T47D (cell line): ENCODE data around the gene PLSCR3.

Experiments used
- DNase-seq, 2 experiments: peaks; one replicate each; pipeline versions ENCODE4 v3.0.0 to v3.0.0-alpha.2; 2011 to 2012; ENCODE audit warnings: low read depth in 1 of 2, low spot score in 1 of 2
- JUND ChIP-seq: IDR thresholded peaks from 2 replicates; pipeline ENCODE4 v1.6.1; 2012; ENCODE audit warnings: low read depth
- in situ Hi-C: cut with HindIII; loops from 2 replicates; pipeline ENCODE4 v1.10.0; 2016; ENCODE audit warnings: low sequenced_read_pairs, low pct_unique_long_range_greater_than_20kb

The PLSCR3 gene

DNA sequence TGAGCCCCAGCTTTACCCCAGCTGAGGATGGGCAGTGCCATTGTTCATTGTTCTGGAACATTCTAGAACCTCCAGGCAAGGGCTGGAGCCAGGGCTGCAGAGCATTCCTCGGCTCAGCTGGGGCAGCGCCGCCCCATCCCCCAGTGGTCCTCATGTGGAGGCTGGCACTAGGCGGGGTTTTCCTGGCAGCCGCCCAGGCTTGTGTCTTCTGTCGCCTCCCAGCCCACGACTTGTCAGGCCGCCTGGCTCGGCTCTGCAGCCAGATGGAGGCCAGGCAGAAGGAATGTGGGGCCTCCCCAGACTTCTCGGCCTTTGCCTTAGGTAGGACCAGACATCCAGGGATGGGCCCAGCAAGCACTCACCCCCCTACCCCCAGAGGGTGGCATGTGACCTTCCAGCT, 39.3 kb downstream of the PLSCR3 start, which contains the start of gene TMEM95:
Gene TMEM95 (plus strand): TSS at position 104 of the 400 bp plus-strand sequence. CDS start 49 bp downstream, at position 153.
- in situ Hi-C loops: no loop called here

DNA sequence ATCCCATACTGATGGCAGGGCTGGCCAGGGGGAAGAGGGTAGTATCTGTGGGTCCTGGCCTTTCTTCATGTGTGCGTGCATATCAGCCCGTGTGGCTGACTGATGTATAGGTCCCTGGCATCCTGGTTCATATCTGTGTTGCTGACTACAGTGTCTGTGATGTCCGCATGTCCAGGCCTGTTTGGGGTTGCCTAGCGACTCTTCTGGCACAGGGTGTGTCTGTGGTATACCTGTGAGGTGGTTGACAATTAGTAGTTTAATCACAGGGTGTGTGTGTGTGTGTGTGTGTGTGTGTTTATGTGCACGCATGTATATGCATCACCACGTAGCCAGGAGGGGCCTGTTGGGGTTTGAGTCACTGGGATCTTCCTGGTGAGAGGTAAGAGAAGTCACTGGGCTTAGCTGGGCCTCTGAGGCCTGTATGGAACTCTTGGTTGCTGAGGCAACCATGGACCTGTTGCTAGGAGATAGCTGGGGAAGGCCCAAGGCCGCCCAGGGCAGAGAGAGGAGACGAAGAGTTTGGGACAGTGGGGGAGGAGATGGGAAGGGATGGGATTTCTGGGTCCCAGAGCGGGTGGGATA, 40.0 kb downstream of the PLSCR3 start:
- TF ChIP-seq JUND: no peak
- in situ Hi-C loops: no loop called here
- no peak for DNase-seq

More for the DNA sequence above, 39.3 kb downstream of the PLSCR3 start, which contains the start of gene TMEM95:
- DNase-seq: no peak
- TF ChIP-seq JUND: no peak

DNA sequence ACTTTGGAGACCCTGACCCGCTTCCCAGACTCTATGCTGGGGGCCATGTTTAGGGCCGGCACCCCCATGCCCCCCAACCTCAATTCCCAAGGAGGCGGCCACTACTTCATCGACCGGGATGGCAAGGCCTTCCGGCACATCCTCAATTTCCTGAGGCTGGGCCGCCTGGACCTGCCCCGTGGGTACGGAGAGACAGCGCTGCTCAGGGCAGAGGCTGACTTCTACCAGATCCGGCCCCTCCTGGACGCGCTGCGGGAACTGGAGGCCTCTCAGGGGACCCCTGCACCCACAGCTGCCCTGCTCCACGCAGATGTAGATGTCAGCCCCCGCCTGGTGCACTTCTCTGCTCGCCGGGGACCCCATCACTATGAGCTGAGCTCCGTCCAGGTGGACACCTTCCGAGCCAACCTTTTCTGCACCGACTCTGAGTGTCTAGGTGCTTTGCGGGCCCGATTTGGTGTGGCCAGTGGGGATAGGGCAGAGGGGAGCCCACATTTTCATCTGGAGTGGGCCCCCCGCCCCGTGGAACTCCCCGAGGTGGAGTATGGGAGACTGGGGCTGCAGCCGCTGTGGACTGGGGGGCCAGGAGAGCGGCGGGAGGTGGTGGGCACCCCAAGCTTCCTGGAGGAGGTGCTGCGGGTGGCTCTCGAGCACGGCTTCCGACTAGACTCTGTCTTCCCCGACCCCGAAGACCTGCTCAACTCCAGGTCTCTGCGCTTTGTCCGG, 41.3 kb downstream of the PLSCR3 start:
- no peak for DNase-seq
- in situ Hi-C loops: no loop called here
- TF ChIP-seq JUND: no peak

DNA sequence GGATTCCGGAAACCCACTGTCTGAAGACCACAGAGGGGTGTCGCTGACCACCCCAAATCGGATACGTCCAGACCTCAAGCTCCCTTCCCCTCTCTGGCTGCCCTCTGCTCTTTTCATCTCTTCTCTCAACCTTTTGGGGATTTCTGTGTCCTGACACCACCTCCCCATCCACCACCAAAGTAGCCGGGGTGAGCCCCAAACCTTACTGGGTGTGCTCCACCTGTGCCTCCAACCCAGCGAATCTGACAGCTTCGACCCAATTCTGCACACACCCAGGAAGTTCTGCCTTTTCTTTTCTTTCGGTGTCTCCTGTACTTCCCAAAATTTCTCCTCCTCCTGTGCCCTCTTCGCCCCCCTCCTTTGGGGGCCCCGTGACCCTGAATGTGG, 41.8 kb downstream of the PLSCR3 start:
- in situ Hi-C loops: no loop called here
- no peak for TF ChIP-seq JUND
- no peak for DNase-seq

GRCh38 chr17:7351665-7352502, 42.4 kb downstream of the PLSCR3 start, which contains the start of gene KCTD11:
TSS of gene KCTD11 (plus strand) at chr17:7352162.
- in situ Hi-C loops: no loop called here
- DNase-seq: peak; percentile 89 to 95
- no peak for TF ChIP-seq JUND

- TF ChIP-seq JUND: no peak
- in situ Hi-C loops: no loop called here
- no peak for DNase-seq
Observed at GRCh38 chr17:7348478-7349242, 45.7 kb downstream of the PLSCR3 start.

DNA sequence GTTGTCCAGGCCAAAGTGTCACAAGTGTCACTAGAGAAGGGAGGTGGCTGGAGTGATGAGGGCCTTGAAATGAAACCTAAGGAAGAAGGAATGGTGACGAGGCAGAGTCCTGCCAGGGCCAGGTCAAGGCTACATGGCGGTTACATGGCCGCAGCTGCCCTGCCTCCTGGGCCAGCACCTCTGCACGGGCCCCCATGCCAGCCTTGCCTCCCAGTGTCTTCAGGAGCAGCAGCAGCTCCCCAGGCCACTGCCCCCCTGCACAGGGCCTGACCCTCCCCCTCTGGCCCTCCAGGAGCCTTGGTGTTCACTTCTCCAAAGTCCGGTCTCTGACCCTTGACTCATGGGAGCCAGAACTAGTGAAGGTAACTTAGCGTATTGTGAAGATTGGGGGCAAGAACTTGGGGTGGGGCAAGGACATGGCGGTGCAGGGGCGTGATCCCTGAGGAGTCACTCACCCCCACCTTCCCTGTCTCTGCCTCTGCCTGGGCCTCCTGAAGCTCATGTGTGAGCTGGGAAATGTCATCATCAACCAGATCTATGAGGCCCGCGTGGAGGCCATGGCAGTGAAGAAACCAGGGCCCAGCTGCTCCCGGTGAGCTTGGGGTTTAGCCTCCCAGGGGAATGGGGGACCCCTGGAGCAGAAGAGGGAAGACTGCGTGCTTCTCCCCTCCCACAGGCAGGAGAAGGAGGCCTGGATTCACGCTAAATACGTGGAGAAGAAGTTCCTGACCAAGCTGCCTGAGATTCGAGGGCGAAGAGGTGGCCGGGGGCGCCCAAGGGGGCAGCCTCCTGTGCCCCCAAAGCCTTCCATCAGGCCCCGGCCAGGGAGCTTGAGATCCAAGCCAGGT, 46.5 kb downstream of the PLSCR3 start:
- no peak for DNase-seq
- TF ChIP-seq JUND: no peak

DNA sequence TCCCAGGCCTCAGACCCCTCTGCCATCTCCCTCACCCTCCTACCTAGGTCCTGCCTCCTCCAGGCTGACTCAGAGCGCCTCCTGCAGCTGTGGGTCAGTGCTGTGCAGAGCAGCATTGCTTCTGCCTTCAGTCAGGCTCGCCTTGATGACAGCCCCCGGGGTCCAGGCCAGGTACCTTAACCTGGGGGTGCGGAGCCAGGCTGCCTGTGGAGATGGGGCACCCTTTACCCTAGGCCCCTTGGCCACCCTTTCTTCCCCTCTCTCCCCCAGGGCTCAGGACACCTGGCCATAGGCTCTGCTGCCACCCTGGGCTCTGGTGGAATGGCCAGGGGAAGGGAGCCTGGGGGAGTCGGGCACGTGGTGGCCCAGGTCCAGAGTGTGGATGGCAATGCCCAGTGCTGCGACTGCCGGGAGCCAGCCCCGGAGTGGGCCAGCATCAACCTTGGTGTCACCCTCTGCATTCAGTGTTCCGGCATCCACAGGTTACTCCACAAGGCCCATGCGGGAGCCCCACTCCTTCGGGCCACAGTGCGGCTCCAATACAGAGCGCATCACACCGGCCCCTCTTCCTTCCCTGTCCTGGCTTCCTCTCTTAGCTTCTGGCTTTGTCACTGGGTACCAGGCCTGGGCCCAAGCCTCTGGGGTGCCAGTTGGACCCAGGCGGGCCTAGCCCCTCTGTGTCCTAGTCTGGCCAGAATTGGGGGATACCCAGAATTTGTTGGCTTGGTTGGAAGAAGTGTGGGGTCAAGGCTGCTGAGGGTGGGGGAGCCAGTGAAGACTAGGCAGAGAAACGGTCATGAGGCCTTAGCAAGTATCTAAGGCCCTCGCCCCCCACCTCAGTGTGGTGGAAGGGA, 47.3 kb downstream of the PLSCR3 start:
- TF ChIP-seq JUND: no peak
- DNase-seq: no peak
- in situ Hi-C loops: no loop called here

More for the DNA sequence above, 46.5 kb downstream of the PLSCR3 start:
- in situ Hi-C loops: no loop called here

GRCh38 chr17:7343250-7343649, 51.1 kb downstream of the PLSCR3 start:
- TF ChIP-seq JUND: no peak
- no peak for DNase-seq
- in situ Hi-C loops: no loop called here

- in situ Hi-C loops: no loop called here
- no peak for DNase-seq
- TF ChIP-seq JUND: no peak
Observed at GRCh38 chr17:7341842-7342241, 52.5 kb downstream of the PLSCR3 start.

DNA sequence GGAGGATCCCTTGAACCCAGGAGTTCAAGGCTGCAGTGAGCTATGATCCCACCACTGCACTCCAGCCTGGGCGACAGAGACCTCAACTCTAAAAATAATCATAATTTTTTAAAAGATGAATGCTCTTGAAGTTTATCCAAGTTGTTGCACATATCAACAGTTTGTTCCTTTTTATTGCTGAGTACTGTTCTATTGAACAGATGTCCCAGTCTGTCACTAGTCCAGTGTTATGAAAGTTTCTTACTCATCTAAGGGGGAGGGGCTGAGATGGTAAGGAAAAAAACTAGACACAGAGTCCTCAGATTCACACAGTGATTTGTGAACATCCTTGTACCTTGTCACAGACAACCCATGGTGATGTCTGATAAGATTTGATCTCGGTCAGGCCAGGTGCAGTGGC, 54.1 kb downstream of the PLSCR3 start:
- no peak for TF ChIP-seq JUND
- no peak for DNase-seq
- in situ Hi-C loops: no loop called here
